ENCODE measurements around the gene SYTL5. TPM values are rescaled to one million over a fixed set of nuclear protein-coding genes. Genes with fewer than 3 reads are reported as not detected.

The SYTL5 gene
- total RNA-seq, 6 experiments from 2014 or later: 0.10 to 0.21 (median 0.16) TPM

DNA sequence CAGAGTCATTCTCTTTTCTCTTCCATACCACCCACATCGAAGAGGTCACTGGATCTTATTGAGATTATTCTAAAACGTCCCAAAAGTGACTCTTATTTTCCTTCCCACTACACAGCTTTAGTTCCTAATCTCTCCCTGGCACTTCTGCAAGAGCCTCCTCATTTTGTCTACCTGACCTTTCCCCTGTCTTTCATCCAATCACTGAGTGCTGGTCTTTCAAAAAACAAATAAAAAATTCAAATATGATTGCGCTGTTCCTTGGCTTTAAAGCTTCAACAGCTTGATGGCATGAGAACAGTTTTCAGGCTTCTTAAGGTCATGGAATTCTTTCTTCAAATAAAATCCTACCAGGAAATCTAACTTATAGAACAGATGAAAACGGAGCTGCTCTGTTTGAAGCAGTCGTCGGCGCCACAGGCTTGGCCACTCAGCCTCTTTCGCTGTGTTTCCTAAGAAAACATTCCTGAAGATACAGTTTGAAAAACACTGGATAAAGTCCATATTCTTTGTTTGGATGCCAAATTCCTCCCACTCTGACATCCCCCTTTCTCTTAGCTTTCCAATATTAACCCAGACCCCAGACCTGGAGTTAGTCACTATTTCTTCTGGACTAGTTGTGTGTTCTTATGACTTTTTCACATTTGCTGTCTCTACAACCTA, 12.5 kb downstream of the SYTL5 start:
- no peak for DNase-seq
- Mint-ChIP-seq H3K27ac (no peak overlapping the region), H3K4me1 (ENCODE audit: low read depth) (no peaks in the 10 kb centered on the region), H3K9me3 (no peaks in the 10 kb centered on the region), H3K4me3 (no peak overlapping the region), H3K27me3 (ENCODE audit: insufficient read depth) (peaks cover 1% of the 10 kb centered on the region; the same call in 1 of the 2 replicates), H3K36me3 (ENCODE audit: low read depth) (no peaks in the 10 kb centered on the region)
- TF ChIP-seq CTCF (IDR thresholded peaks at IDR 0.05): no peak

DNA sequence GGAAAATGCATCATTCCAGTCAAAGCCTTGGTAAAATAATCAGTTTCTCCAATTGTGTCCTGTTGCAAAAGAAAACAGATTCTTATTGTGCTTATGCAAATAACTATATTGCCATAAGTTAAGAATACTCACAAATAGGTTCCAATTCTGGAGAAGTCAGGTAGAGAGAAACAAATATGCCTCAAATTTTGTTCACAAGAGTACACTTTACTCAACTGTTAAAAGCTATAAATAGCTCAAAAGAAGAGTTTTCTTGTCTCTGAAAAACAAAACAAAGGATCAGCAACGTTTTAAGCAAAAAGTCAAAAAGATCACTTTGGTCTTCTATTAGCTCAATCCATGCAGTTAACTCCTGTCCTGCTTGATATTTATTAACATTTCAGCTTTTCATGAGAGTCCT, 21.9 kb downstream of the SYTL5 start:
- no peaks in the 10 kb centered on the region for H3K4me1 Mint-ChIP-seq (ENCODE audit: low read depth)
- H3K36me3 Mint-ChIP-seq (ENCODE audit: low read depth): no peaks in the 10 kb centered on the region
- H3K4me3 Mint-ChIP-seq: no peak overlapping the region
- TF ChIP-seq CTCF (IDR thresholded peaks at IDR 0.05): no peak
- no peaks in the 10 kb centered on the region for H3K9me3 Mint-ChIP-seq
- no peak for DNase-seq
- no peaks in the 10 kb centered on the region; the same call in 1 of the 2 replicates for H3K27me3 Mint-ChIP-seq (ENCODE audit: insufficient read depth)
- no peak overlapping the region for H3K27ac Mint-ChIP-seq

DNA sequence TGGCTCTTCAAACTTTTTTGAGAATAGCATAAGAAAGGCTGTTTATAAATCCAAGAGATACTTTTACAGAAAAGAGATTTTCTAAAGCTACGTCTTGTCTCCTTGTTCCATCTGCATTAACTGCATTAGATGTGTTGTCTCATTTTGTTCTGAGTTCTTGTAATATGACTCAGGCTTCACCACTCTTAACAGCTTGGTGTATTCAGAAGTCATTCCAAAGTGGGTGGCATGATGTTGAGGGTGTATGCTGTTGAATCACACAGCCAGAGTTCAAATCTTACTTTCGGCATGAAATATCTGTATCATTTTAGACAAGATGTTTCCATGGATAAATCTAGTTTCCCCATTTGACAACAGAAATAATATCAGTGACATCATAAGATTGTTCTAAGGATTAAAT, 30.1 kb downstream of the SYTL5 start:
- DNase-seq: no peak
- H3K36me3 Mint-ChIP-seq (ENCODE audit: low read depth): no peaks in the 10 kb centered on the region
- no peaks in the 10 kb centered on the region for H3K9me3 Mint-ChIP-seq

DNA sequence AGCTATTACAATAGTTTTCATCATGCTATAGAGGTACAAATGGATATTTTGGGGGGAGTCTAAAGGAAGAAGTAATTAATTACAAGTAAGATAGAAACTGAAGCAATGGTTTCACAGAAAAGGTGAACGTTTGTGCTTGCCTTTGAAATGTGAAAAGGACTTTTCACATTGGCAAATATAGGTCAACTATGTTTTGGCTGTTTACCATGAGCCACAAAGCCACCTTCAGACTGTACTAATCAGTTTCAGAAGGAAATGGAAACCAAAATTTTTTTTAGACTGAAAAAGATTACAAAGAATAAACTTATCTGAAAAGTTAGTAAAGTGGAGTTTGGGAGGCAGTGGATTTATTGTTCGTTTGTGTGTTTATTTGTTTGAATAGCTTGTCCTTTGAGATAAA, 32.1 kb downstream of the SYTL5 start:
- TF ChIP-seq CTCF (IDR thresholded peaks at IDR 0.05): no peak
- no peak overlapping the region for H3K27ac Mint-ChIP-seq
- H3K27me3 Mint-ChIP-seq (ENCODE audit: insufficient read depth): no peaks in the 10 kb centered on the region
- H3K4me3 Mint-ChIP-seq: no peak overlapping the region
- no peaks in the 10 kb centered on the region for H3K9me3 Mint-ChIP-seq
- DNase-seq: no peak
- H3K36me3 Mint-ChIP-seq (ENCODE audit: low read depth): no peaks in the 10 kb centered on the region
- no peaks in the 10 kb centered on the region for H3K4me1 Mint-ChIP-seq (ENCODE audit: low read depth)

More for the DNA sequence above, 30.1 kb downstream of the SYTL5 start:
- H3K27ac Mint-ChIP-seq: no peak overlapping the region
- no peaks in the 10 kb centered on the region for H3K27me3 Mint-ChIP-seq (ENCODE audit: insufficient read depth)
- no peak for TF ChIP-seq CTCF (IDR thresholded peaks at IDR 0.05)
- no peaks in the 10 kb centered on the region for H3K4me1 Mint-ChIP-seq (ENCODE audit: low read depth)
- H3K4me3 Mint-ChIP-seq: no peak overlapping the region

GRCh38 chrX:38041237-38041636, 34.9 kb downstream of the SYTL5 start:
- TF ChIP-seq CTCF (IDR thresholded peaks at IDR 0.05): no peak
- no peak for DNase-seq
- H3K9me3 Mint-ChIP-seq: no peaks in the 10 kb centered on the region
- H3K4me3 Mint-ChIP-seq: no peak overlapping the region
- H3K4me1 Mint-ChIP-seq (ENCODE audit: low read depth): no peaks in the 10 kb centered on the region
- no peaks in the 10 kb centered on the region for H3K36me3 Mint-ChIP-seq (ENCODE audit: low read depth)
- H3K27me3 Mint-ChIP-seq (ENCODE audit: insufficient read depth): no peaks in the 10 kb centered on the region
- H3K27ac Mint-ChIP-seq: no peak overlapping the region
